Neuronal stem cell (in vitro differentiated cells): ENCODE results near the gene DMD.

ENCODE experiments used
- DNase-seq: peaks from one replicate; pipeline ENCODE4 v3.0.0-alpha.2; 2013; ENCODE audit warnings: low spot score
- H2AFZ ChIP-seq: one replicate; pipeline ENCODE4 v1.6.1; 2013; ENCODE audit warnings: mild to moderate bottlenecking, low read length, inconsistent platforms
- H2AK5ac ChIP-seq: 2 replicates; pipeline ENCODE4 v1.6.1; 2013; ENCODE audit warnings: low read depth, mild to moderate bottlenecking, inconsistent platforms, low read length, moderate library complexity, mixed read lengths
- H2BK120ac ChIP-seq: 2 replicates; pipeline ENCODE4 v1.6.1; 2013; ENCODE audit warnings: low read depth, mild to moderate bottlenecking, inconsistent platforms, low read length, moderate library complexity, mixed read lengths
- H2BK12ac ChIP-seq: one replicate; pipeline ENCODE4 v1.6.1; 2013; ENCODE audit warnings: low read length, inconsistent platforms
- H2BK15ac ChIP-seq: 2 replicates; pipeline ENCODE4 v1.6.1; 2013; ENCODE audit warnings: mild to moderate bottlenecking, low read length, inconsistent platforms, mixed read lengths
- H2BK5ac ChIP-seq: one replicate; pipeline ENCODE4 v1.6.1; 2013; ENCODE audit warnings: inconsistent platforms, mild to moderate bottlenecking, low read length, moderate library complexity
- H3K14ac ChIP-seq: one replicate; pipeline ENCODE4 v1.6.1; 2013; ENCODE audit warnings: low read length, inconsistent platforms
- H3K18ac ChIP-seq: 2 replicates; pipeline ENCODE4 v1.6.1; 2013; ENCODE audit warnings: low read length, inconsistent platforms
- H3K23ac ChIP-seq: 2 replicates; pipeline ENCODE4 v1.6.1; 2013; ENCODE audit warnings: low read depth, mild to moderate bottlenecking, mixed read lengths, low read length, inconsistent platforms; ENCODE audit not compliant: poor library complexity
- H3K27ac ChIP-seq: replicated peaks from 3 replicates; pipeline ENCODE4 v1.5.1; 2013; ENCODE audit warnings: low read length, inconsistent platforms
- H3K27me3 ChIP-seq, 3 experiments: 2 replicates each; pipeline ENCODE4 v1.6.1; 2013; ENCODE audit warnings: low read length in 3 of 3, mild to moderate bottlenecking in 2 of 3, inconsistent platforms in 1 of 3, low read depth in 1 of 3, mixed read lengths in 1 of 3, moderate library complexity in 1 of 3; ENCODE audit not compliant: control insufficient read depth in 3 of 3, insufficient read depth in 3 of 3
- H3K36me3 ChIP-seq, 2 donors: replicated peaks in 1 of 2; 2 replicates each; pipeline ENCODE4 v1.6.1; 2013; ENCODE audit warnings: low read length in 2 of 2; ENCODE audit not compliant: control insufficient read depth in 2 of 2, insufficient read depth in 2 of 2
- H3K4ac ChIP-seq: 2 replicates; pipeline ENCODE4 v1.6.1; 2013; ENCODE audit warnings: inconsistent platforms, mild to moderate bottlenecking, low read length, moderate library complexity
- H3K4me1 ChIP-seq, 2 donors: 1 replicate in 1 of 2; 2 replicates in 1 of 2; pipeline ENCODE4 v1.6.1; 2013; ENCODE audit warnings: low read length in 2 of 2, low read depth in 1 of 2; ENCODE audit not compliant: control insufficient read depth in 2 of 2, insufficient read depth in 1 of 2
- H3K4me2 ChIP-seq: one replicate; pipeline ENCODE4 v1.6.1; 2013; ENCODE audit warnings: mild to moderate bottlenecking, low read length, inconsistent platforms; ENCODE audit not compliant: insufficient read depth, poor library complexity, severe bottlenecking
- H3K4me3 ChIP-seq, 2 donors: 2 replicates each; pipeline ENCODE4 v1.5.1; 2013; ENCODE audit warnings: low read length in 2 of 2, mild to moderate bottlenecking in 2 of 2, inconsistent platforms in 1 of 2, moderate library complexity in 1 of 2
- H3K79me1 ChIP-seq: one replicate; pipeline ENCODE4 v1.6.1; 2013; ENCODE audit warnings: low read depth, mild to moderate bottlenecking, inconsistent platforms, low read length, moderate library complexity
- H3K9ac ChIP-seq: one replicate; pipeline ENCODE4 v1.6.1; 2013; ENCODE audit warnings: mild to moderate bottlenecking, low read depth, low read length, inconsistent platforms; ENCODE audit not compliant: poor library complexity
- H3K9me3 ChIP-seq, 2 donors: replicated peaks in 1 of 2; 2 replicates each; pipeline versions ENCODE3 to v1.6.1; 2013; ENCODE audit warnings: low read length in 2 of 2, mild to moderate bottlenecking in 2 of 2, inconsistent platforms in 1 of 2, low read depth in 1 of 2, mixed read lengths in 1 of 2, moderate library complexity in 1 of 2; ENCODE audit not compliant: control insufficient read depth in 2 of 2, insufficient read depth in 1 of 2
- H4K8ac ChIP-seq: one replicate; pipeline ENCODE4 v1.6.1; 2013; ENCODE audit warnings: low read depth, mild to moderate bottlenecking, inconsistent platforms, low read length, moderate library complexity
- H4K91ac ChIP-seq: one replicate; pipeline ENCODE4 v1.6.1; 2013; ENCODE audit warnings: low read length, low read depth, mild to moderate bottlenecking, inconsistent platforms; ENCODE audit not compliant: poor library complexity
- WGBS, 2 donors: extraction: QIAGEN DNeasy Blood & Tissue Kit; methylation state at CpG; one replicate each; pipeline ENCODE4 v1.1.7; 2013; ENCODE audit warnings: missing lambda C conversion rate in 2 of 2, mixed read lengths in 1 of 2; ENCODE audit not compliant: insufficient read length in 2 of 2, insufficient replicate concordance in 1 of 2; ENCODE audit errors: extremely low coverage in 2 of 2; 5-methylcytosine and 5-hydroxymethylcytosine counted together

DMD gene

DNA sequence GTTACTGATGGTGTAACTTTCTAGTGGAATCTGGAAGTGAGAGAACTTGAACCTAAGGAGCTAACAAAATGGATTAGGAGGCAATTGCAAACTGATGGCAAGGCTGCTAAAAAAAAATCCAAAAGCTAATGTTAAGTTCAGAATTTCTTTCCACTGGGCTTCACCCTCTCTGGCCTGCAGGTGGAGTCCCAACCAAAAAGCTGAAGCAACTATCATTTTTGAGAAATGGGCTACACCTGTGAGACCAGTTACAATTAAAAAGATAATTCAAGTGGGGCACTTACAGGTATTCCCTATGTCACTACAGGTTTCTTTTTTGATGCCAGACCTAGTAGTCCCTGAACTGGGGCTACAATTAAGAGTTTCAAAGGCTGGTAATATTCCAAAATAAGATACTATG, 1997.4 kb downstream of the DMD start:
- no peak overlapping the region for H3K4me3 ChIP-seq
- H3K27me3 ChIP-seq, result no peaks in the 10 kb centered on the region

GRCh38 chrX:31212856-31213748, 1998.2 kb downstream of the DMD start:
- Histone ChIP-seq H2BK5ac (no peak overlapping the region), H3K9me3 (no peaks in the 10 kb centered on the region)
- WGBS, 2 donors, result no CpG with 5 or more reads among the region's 6 CpGs

More for the DNA sequence above, 1997.4 kb downstream of the DMD start:
- Histone ChIP-seq H3K36me3 (no peaks in the 10 kb centered on the region), H2BK120ac (no peak overlapping the region), H3K9ac (no peak overlapping the region), H2BK12ac (no peak overlapping the region), H2AK5ac (no peak overlapping the region), H3K79me1 (no peaks in the 10 kb centered on the region), H3K27ac (no peak overlapping the region), H3K23ac (no peak overlapping the region), H2AFZ (no peak overlapping the region), H3K14ac (no peak overlapping the region), H2BK5ac (no peak overlapping the region), H3K4ac (no peak overlapping the region), H4K8ac (no peak overlapping the region), H3K4me1 (peaks cover 0 to 1% of the 10 kb centered on the region in 2 donors), H3K9me3 (no peaks in the 10 kb centered on the region), H3K4me2 (no peak overlapping the region), H2BK15ac (no peak overlapping the region), H4K91ac (no peak overlapping the region), H3K18ac (no peak overlapping the region)
- no peak for DNase-seq

GRCh38 chrX:31209005-31209628, 2002.2 kb downstream of the DMD start:
- no peaks in the 10 kb centered on the region for H3K9me3 ChIP-seq
- no peak overlapping the region for H2AK5ac ChIP-seq
- H2BK12ac ChIP-seq, result no peak overlapping the region
- no peak for DNase-seq
- H2BK120ac ChIP-seq, result no peak overlapping the region
- no peak overlapping the region for H3K27ac ChIP-seq
- no peak overlapping the region for H3K14ac ChIP-seq
- H3K23ac ChIP-seq, result no peak overlapping the region
- H3K4me3 ChIP-seq, result no peak overlapping the region
- no peak overlapping the region for H3K4me2 ChIP-seq
- no peak overlapping the region for H2BK5ac ChIP-seq
- no peak overlapping the region for H4K8ac ChIP-seq
- H3K18ac ChIP-seq, result no peak overlapping the region
- no peak overlapping the region for H2BK15ac ChIP-seq
- H3K27me3 ChIP-seq, result no peaks in the 10 kb centered on the region
- H2AFZ ChIP-seq, result no peak overlapping the region
- no peaks in the 10 kb centered on the region for H3K36me3 ChIP-seq
- no peak overlapping the region for H4K91ac ChIP-seq
- no peak overlapping the region for H3K4ac ChIP-seq
- WGBS, 2 donors, result no CpG with 5 or more reads among the region's 10 CpGs
- no peaks in the 10 kb centered on the region for H3K79me1 ChIP-seq
- H3K9ac ChIP-seq, result no peak overlapping the region
- peaks cover 0 to 1% of the 10 kb centered on the region in 2 donors for H3K4me1 ChIP-seq

More at GRCh38 chrX:31212856-31213748, 1998.2 kb downstream of the DMD start:
- H3K4me2 ChIP-seq, result no peak overlapping the region
- H4K8ac ChIP-seq, result no peak overlapping the region
- no peak overlapping the region for H3K23ac ChIP-seq
- no peak overlapping the region for H3K4ac ChIP-seq
- H3K4me1 ChIP-seq, result peaks cover 0 to 1% of the 10 kb centered on the region in 2 donors
- no peak overlapping the region for H3K4me3 ChIP-seq
- H3K27ac ChIP-seq, result no peak overlapping the region
- H3K27me3 ChIP-seq, result no peaks in the 10 kb centered on the region
- no peak overlapping the region for H4K91ac ChIP-seq
- H3K18ac ChIP-seq, result no peak overlapping the region
- no peaks in the 10 kb centered on the region for H3K36me3 ChIP-seq
- H2BK15ac ChIP-seq, result no peak overlapping the region
- DNase-seq, result no peak
- H3K9ac ChIP-seq, result no peak overlapping the region
- no peak overlapping the region for H2BK120ac ChIP-seq
- H2AFZ ChIP-seq, result no peak overlapping the region
- H2AK5ac ChIP-seq, result no peak overlapping the region
- no peak overlapping the region for H3K14ac ChIP-seq
- no peak overlapping the region for H2BK12ac ChIP-seq
- no peaks in the 10 kb centered on the region for H3K79me1 ChIP-seq

DNA sequence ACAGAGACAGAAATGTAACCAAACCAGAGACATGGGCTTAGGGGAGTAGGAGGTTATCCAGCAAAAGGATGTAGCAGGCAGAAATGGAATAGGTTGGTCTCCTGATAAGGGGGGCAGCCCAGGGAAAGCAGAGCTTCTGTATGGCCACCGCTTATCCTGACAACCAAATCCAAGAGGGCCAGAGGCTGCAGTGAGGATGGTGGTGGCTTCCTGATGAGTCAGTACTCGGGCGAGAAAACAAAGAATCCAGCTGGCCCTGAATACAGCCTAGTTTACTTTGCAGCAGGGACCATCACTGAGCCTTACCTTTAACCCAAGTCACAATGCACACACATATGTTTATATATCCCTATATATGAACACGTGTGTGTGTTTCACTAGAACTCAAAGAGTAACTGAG, 2009.8 kb downstream of the DMD start:
- Histone ChIP-seq H3K18ac (no peak overlapping the region), H3K9me3 (no peaks in the 10 kb centered on the region), H3K23ac (no peak overlapping the region), H3K14ac (no peak overlapping the region), H3K4me3 (no peak overlapping the region), H2BK12ac (no peak overlapping the region), H3K4ac (no peak overlapping the region), H3K79me1 (no peaks in the 10 kb centered on the region), H2BK15ac (no peak overlapping the region), H2BK5ac (no peak overlapping the region), H4K8ac (no peak overlapping the region), H3K4me1 (no peaks in the 10 kb centered on the region), H3K9ac (no peak overlapping the region), H3K27ac (no peak overlapping the region), H4K91ac (no peak overlapping the region), H2AFZ (no peak overlapping the region), H3K36me3 (peaks cover 2 to 8% of the 10 kb centered on the region in 2 donors), H3K27me3 (no peaks in the 10 kb centered on the region), H2AK5ac (no peak overlapping the region), H2BK120ac (no peak overlapping the region), H3K4me2 (no peak overlapping the region)
- no CpG with 5 or more reads among the region's 4 CpGs for WGBS, 2 donors
- DNase-seq, result no peak
